NT2/D1 (cell line): ENCODE data around the gene SNRPF.

Source experiments
- SUZ12 ChIP-seq: IDR thresholded peaks from 2 replicates; pipeline ENCODE4 v1.6.1; 2011; ENCODE audit not compliant: insufficient read length, insufficient read depth; ENCODE audit errors: extremely low read depth
- YY1 ChIP-seq: IDR thresholded peaks from 2 replicates; pipeline ENCODE4 v1.6.1; 2011; ENCODE audit not compliant: insufficient read length, insufficient read depth
- ZNF274 ChIP-seq: IDR thresholded peaks from 2 replicates; pipeline ENCODE4 v1.6.1; 2011; ENCODE audit warnings: mild to moderate bottlenecking, low read depth, low read length

DNA sequence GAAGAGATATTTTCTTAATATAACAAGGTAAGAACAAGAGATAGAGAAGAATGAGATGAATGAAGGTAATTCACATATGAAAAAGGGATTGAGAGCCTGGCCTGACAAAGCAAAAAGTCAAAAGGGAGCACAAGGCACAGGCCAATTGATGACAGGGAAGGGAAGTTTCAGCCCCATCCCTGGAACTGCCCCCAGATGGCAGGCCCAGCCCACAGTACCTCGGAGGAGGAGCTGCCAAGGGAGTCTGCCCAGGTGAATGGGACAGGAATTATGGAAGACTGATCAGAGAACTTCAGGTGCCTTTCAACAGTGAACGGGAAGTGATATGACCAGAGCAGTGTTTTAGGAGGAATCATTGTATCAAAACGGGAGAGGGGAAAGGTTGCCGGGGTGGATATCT lies 15.7 kb downstream of the SNRPF start:
- TF ChIP-seq ZNF274 (no peak), SUZ12 (no peak), YY1 (no peak)
